ENCODE results near the gene SORL1. TPM values are rescaled to one million over a fixed set of nuclear protein-coding genes. Genes with fewer than 3 reads are reported as not detected.

The SORL1 gene
- total and polyA plus RNA-seq, 9 of the 15 experiments (the other 6 are each of a cell fraction or from before 2014, with no cell fraction given) = 0.01 to 0.66 TPM; not detected in 7

DNA sequence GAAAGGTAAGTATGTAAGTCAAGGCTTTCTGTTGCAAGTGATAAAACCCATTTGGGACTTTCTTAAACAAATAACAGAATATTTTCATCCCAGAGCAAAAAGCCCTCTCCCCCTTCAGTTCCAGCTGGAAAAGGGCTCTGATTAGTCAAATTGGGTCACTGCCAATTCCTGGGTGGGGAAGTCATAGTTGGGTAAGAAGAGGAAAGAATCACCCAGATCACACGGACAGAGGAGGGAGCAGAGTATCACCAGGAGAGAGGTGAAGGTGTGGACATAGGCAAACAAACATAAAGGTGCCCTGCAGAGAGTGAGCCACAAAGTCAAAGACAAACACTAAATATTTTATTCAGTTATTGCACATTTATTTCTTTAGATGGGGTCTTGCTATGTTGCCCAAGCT lies 36.3 kb upstream of the SORL1 start:
- Histone ChIP-seq H3K27me3 (ENCODE audit: control insufficient read depth in 2 of 2, insufficient read depth in 2 of 2, low read length in 2 of 2) (peaks cover 0 to 3% of the 10 kb centered on the region in 2 experiments; a peak in 1 of 5 replicates), H3K36me3 (ENCODE audit: control insufficient read depth, insufficient read depth, low read length) (no peaks in the 10 kb centered on the region), H3K4me2 (ENCODE audit: insufficient read depth, low read length) (no peak overlapping the region), H3K9me1 (ENCODE audit: control insufficient read depth, insufficient read depth, low read length) (no peaks in the 10 kb centered on the region), H2AFZ (ENCODE audit: low read depth, low read length) (no peak overlapping the region), H3K9ac (ENCODE audit: insufficient read depth in 1 of 2, low read depth in 2 of 2, low read length in 2 of 2) (no peak overlapping the region), H3K27ac (ENCODE audit: extremely low read depth, low read depth, low read length) (no peak overlapping the region), H3K4me3 (no peak overlapping the region), H4K20me1 (replicated peaks; ENCODE audit: control insufficient read depth, insufficient read depth, low read length) (no peaks in the 10 kb centered on the region), H3K4me1 (replicated peaks in 1 of 2; ENCODE audit: control insufficient read depth in 2 of 2, insufficient read depth in 2 of 2, low read length in 2 of 2) (no peaks in the 10 kb centered on the region; a peak in 1 of 5 replicates), H3K9me3 (replicated peaks; ENCODE audit: control insufficient read depth, insufficient read depth, low read depth, low read length) (no peaks in the 10 kb centered on the region), H3K79me2 (ENCODE audit: control insufficient read depth, insufficient read depth, low read length) (no peaks in the 10 kb centered on the region)
- in situ Hi-C loops (cut with MboI) (no loop called here), intact Hi-C loops (cut with micrococcal nuclease) (no loop called here)
- FAIRE-seq (no peak), ATAC-seq (no peak), DNase-seq (ENCODE audit: extremely low read depth in 1 of 4, low spot score in 3 of 4) (no peak)
- WGBS (ENCODE audit: insufficient coverage, low coverage, missing lambda C conversion rate) = 0% methylated on average over 1 of the region's 1 CpG
- ChIA-PET POLR2A (no interaction called here), CTCF (ENCODE audit: low intra/inter-chr PET ratio) (no interaction called here)
- no TSS peak for BruUV-seq (replicated peaks)
- TF ChIP-seq NFIC (IDR thresholded peaks at IDR 0.05) (peak; percentile 22; the same call in 1 of the 2 replicates), FOXM1 (IDR thresholded peaks at IDR 0.05; ENCODE audit: low read depth) (no peak), FOXM1 (CRISPR knock-in tag; IDR thresholded peaks at IDR 0.05; ENCODE audit: low read depth) (no peak), STAT5A (IDR thresholded peaks at IDR 0.05; ENCODE audit: borderline replicate concordance, low read length) (no peak)

DNA sequence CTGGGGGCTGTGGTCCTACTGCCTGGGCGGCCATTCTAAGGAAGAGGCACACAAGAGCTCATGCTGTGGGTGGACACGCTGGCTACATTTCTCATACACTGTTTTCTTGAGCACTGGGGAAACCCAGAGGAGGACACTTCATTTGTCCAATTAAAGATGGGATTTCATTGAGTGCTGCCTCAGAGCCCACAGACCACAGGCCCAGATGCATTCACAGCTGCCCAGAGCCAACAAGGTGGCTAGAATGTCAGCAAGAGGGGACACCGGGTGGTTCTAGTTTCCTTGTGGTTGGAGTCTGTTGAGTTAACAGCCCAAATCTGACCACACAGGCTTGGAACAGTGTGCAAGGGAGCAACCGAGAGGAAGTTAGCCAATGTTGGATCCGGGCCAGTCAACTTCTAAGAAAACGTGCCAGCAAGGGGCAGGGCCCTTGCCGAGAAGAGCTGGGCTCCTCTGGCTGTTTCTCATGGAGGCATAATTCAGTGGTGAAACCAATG lies 35.0 kb upstream of the SORL1 start:
- 2% methylated on average over 7 of the region's 7 CpGs for WGBS (ENCODE audit: insufficient coverage, low coverage, missing lambda C conversion rate)
- no peak overlapping the region for H2AFZ ChIP-seq (ENCODE audit: low read depth, low read length)
- FAIRE-seq = no peak
- no peaks in the 10 kb centered on the region for H3K36me3 ChIP-seq (ENCODE audit: control insufficient read depth, insufficient read depth, low read length)
- peak; percentile 62; the same call in 1 of the 2 replicates for TF ChIP-seq BHLHE40 (IDR thresholded peaks at IDR 0.05; ENCODE audit: low read length)
- TF ChIP-seq, protein P1, sequence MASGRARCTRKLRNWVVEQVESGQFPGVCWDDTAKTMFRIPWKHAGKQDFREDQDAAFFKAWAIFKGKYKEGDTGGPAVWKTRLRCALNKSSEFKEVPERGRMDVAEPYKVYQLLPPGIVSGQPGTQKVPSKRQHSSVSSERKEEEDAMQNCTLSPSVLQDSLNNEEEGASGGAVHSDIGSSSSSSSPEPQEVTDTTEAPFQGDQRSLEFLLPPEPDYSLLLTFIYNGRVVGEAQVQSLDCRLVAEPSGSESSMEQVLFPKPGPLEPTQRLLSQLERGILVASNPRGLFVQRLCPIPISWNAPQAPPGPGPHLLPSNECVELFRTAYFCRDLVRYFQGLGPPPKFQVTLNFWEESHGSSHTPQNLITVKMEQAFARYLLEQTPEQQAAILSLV (tag; IDR thresholded peaks at IDR 0.05) = no peak
- intact Hi-C loops (cut with micrococcal nuclease) (no loop called here), in situ Hi-C loops (cut with MboI) (no loop called here)
- no peak overlapping the region for H3K9ac ChIP-seq (ENCODE audit: insufficient read depth in 1 of 2, low read depth in 2 of 2, low read length in 2 of 2)
- H3K79me2 ChIP-seq (ENCODE audit: control insufficient read depth, insufficient read depth, low read length) = no peaks in the 10 kb centered on the region
- H4K20me1 ChIP-seq (replicated peaks; ENCODE audit: control insufficient read depth, insufficient read depth, low read length) = no peaks in the 10 kb centered on the region
- DNase-seq (ENCODE audit: extremely low read depth in 1 of 4, low spot score in 3 of 4) = no peak
- CTCF ChIA-PET (ENCODE audit: low intra/inter-chr PET ratio) = no interaction called here
- no peak overlapping the region for H3K4me2 ChIP-seq (ENCODE audit: insufficient read depth, low read length)
- BruUV-seq (replicated peaks) = no TSS peak
- no peaks in the 10 kb centered on the region for H3K9me3 ChIP-seq (replicated peaks; ENCODE audit: control insufficient read depth, insufficient read depth, low read depth, low read length)
- no peaks in the 10 kb centered on the region for H3K9me1 ChIP-seq (ENCODE audit: control insufficient read depth, insufficient read depth, low read length)
- H3K27ac ChIP-seq (ENCODE audit: extremely low read depth, low read depth, low read length) = no peak overlapping the region
- peaks cover 0 to 3% of the 10 kb centered on the region in 2 experiments; a peak in 1 of 5 replicates for H3K27me3 ChIP-seq (ENCODE audit: control insufficient read depth in 2 of 2, insufficient read depth in 2 of 2, low read length in 2 of 2)
- no peaks in the 10 kb centered on the region; a peak in 1 of 5 replicates for H3K4me1 ChIP-seq (replicated peaks in 1 of 2; ENCODE audit: control insufficient read depth in 2 of 2, insufficient read depth in 2 of 2, low read length in 2 of 2)
- POLR2A ChIA-PET = no interaction called here
- H3K4me3 ChIP-seq = no peak overlapping the region
- ATAC-seq = no peak
